CD1c-positive myeloid dendritic cell (primary cell): ENCODE measurements around the gene FAM241A.

Source experiments
- DNase-seq: peaks from one replicate; pipeline ENCODE4 v3.0.0-alpha.2; 2016; ENCODE audit errors: extremely low spot score

FAM241A gene

GRCh38 chr4:112213856-112214255 is 68.6 kb downstream of the FAM241A start:
- peak; percentile 90 for DNase-seq

GRCh38 chr4:112214390-112215264 is 69.4 kb downstream of the FAM241A start:
- peak; percentile 46 for DNase-seq

GRCh38 chr4:112219826-112220366 is 74.6 kb downstream of the FAM241A start:
- DNase-seq: no peak

DNA sequence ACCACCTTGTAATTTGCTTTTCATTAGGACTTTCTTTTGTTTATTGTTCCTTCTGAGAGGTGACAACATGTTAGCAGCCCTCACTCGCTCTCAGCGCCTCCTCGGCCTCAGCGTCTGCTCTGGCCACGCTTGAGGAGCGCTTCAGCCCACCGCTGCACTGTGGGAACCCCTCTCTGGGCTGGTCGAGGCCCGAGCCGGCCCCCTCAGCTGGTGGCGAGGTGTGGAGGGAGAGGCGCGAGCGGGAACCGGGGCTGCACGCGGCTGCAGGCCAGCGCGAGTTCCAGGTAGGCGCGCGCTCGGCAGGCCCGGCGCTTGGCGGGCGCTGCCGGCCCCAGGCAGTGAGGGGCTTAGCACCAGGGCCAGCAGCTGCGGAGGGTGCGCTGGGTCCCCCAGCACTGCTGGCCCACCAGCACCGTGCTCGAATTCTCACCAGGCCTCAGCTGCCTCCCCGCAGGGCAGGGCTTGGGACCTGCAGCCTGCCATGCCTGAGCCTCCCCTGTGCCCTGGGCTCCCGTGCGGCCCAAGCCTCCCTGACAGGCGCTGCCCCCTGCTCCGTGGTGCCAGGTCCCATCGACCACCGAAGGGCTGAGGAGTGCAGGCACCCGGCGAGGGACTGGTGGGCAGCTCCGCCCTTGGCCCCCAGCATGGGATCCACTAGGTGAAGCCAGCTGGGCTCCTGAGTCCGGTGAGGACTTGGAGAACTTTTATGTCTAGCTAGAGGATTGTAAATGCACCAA is 77.1 kb downstream of the FAM241A start:
- no peak for DNase-seq

DNA sequence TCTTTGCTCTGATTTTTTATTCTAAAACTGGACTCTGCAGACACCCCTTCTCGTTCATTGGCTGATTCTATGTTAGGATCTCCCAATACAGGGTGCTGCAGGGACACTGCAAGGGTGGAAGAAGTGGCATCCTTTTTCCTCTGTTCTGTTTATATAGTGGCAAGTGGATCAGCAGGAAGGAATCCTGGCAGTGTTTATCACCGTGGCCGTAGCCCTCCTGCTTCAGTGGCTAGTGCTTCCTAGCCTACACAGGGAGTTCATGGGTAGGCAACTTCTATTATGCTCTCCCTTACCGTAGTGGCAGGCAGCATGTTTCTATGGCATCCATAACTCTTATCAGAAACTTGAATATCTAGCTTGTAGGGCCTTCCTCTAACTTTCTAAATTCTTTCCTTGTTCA is 79.9 kb downstream of the FAM241A start:
- no peak for DNase-seq

- peak; percentile 98 for DNase-seq
Observed at GRCh38 chr4:112230879-112231778, 85.9 kb downstream of the FAM241A start.

- DNase-seq: peak; percentile 92
Observed at GRCh38 chr4:112231779-112232713, 86.8 kb downstream of the FAM241A start, which contains the start of gene AP1AR. Gene AP1AR (plus strand): TSS chr4:112231787. CDS start chr4:112232092, 305 bp downstream.

DNA sequence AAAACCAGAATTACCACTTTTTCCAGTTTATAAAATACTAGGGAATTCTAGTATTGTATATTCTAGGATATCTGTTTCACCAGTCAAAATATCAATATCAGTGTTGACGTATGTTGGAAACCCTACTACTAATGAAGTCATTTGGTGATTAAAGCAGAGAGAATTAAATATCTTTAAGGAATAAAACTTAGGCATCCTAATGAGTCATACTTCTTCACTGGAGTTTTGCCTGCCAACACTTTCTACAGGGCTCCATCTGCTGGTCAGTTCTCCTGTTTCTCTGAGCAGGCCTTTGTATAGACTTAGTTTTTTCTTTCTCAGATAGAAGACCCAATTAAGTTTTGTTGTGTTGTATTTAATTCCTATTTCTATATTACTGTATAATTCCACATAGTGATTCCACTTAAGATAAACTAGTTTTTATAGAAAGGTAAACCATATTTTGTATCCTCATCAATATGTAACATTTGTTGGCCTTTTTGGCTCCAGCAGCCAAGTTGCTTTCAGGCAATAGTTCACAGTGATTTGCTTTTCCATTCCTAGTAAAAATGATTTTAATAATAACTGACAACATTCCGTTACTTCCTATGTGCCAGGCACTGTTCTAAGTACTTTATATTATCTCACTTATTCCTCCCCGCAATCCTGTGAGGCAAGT is 89.8 kb downstream of the FAM241A start:
- DNase-seq: peak; percentile 82

- no peak for DNase-seq
Observed at GRCh38 chr4:112236040-112236439, 90.8 kb downstream of the FAM241A start.

DNA sequence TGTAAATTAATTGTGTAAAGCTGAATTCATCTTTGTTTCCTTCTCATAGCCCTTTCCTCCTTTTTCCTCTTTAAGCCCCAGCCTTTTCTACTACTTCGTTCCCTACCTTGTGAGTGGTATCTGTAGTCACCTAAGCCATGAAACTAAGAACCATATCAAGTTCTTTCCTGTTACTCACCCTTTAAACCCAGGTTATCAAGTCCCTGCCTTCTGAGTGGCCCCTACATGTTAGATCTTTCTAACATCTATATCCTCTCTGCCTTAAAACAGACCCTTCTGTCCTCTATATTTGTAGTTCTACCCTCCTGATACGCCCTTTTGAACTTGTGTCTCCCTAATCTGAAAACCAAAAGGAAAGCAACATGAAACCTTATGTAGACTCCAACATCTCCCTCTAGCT is 93.6 kb downstream of the FAM241A start:
- DNase-seq: no peak
